Astrocyte of the spinal cord (primary cell): ENCODE results near the gene CILP.

Experiments
- DNase-seq: peaks from one replicate; pipeline ENCODE4 v3.0.0; 2011; ENCODE audit warnings: low read depth, low spot score
- H3K4me3 ChIP-seq: 2 replicates; pipeline ENCODE4 v1.5.1; 2011; ENCODE audit warnings: low read depth, mild to moderate bottlenecking, low read length, moderate library complexity
- in situ Hi-C: cut with HindIII; loops from 2 replicates; pipeline ENCODE4 v1.10.0; 2017; ENCODE audit warnings: low sequenced_read_pairs
- TF ChIP-seq, protein P1 (sequence below): IDR thresholded peaks from 2 replicates; pipeline ENCODE4 v1.5.1; 2012; ENCODE audit warnings: low read depth, mild to moderate bottlenecking, low read length, inconsistent platforms

CILP gene

DNA sequence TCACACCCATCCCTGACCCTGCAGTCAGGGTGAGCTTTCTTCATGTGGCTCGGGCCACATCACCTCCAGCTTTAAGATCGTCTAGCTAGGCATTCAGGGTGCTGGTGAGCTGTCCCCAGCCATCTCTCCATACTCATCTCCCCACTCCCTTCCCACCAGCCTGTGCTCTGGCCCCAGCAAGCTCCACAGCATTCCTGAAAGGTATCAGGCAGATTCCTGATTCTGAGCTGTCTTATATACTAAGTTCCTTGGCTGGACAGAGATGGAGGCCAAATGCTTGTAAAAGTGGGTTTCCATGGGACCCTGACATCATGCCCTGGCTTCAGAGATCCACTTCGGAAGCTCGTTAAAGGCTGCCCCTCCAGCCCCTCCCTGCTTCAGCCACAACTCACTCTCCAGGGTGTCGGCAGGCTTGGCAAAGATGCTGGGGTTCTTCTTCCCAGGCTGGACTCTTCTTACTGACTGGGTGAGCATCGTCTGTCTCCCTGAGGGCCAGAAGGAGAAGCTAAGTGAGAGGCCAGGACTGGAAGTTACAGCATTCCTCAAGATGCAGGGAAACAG lies 3.9 kb downstream of the CILP start:
- no peak overlapping the region for H3K4me3 ChIP-seq
- in situ Hi-C loops = no loop called here
- TF ChIP-seq, protein P1, sequence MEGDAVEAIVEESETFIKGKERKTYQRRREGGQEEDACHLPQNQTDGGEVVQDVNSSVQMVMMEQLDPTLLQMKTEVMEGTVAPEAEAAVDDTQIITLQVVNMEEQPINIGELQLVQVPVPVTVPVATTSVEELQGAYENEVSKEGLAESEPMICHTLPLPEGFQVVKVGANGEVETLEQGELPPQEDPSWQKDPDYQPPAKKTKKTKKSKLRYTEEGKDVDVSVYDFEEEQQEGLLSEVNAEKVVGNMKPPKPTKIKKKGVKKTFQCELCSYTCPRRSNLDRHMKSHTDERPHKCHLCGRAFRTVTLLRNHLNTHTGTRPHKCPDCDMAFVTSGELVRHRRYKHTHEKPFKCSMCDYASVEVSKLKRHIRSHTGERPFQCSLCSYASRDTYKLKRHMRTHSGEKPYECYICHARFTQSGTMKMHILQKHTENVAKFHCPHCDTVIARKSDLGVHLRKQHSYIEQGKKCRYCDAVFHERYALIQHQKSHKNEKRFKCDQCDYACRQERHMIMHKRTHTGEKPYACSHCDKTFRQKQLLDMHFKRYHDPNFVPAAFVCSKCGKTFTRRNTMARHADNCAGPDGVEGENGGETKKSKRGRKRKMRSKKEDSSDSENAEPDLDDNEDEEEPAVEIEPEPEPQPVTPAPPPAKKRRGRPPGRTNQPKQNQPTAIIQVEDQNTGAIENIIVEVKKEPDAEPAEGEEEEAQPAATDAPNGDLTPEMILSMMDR = no peak
- DNase-seq = no peak

DNA sequence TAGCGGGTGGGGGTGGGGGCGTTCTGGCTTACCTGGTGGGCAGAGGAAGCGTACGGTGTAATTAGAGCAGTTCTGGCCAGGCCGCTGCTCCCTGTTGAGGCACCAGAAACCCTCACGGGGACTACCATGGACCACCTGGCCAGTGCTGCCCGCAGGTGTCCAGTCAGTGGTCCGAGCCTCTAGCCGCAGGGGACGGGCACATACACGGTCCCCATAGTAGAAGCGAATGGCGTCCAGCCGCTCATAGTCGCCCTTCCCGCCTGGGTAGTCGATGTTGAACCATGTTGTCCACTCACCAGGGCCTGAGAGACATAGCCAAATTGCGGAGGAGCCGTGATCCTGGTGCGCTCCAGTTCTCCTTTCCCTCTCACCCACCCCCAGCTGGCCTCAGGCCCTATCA lies 4.5 kb downstream of the CILP start:
- H3K4me3 ChIP-seq = no peak overlapping the region
- TF ChIP-seq, protein P1 = no peak
- in situ Hi-C loops = no loop called here
- DNase-seq = no peak

DNA sequence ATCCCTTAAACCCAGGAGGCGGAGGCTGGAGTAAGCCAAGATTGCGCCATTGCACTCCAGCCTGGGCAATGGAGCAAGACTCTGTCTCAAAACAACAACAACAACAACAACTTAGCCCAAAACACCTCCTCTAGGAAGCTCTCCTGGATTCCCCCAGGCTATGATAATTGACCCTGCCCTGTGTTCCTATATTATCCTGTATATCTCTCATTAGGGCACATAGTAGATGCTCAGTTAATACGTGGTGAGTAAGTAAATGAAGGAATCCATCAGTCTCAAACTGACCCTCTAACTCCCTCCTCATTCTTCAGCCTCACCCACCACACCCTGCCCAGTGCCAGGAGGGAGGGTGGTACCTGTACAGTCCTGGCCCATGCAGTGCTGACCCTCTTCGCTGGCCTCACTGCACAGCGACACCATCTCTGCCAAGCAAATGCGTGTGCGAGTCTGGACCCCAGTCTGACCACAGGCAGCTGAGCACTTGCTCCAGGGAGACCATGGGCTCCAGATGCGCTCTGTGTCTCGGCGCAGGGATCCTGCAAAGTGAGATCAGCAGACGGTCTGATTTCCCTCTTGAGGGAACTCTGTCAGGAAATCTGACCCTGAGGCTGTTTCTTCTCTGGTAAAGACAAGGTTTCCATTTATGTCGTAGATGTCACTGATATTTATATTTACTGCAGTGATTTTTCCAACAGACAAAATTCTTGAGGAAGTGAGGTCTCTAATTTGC lies 6.2 kb downstream of the CILP start:
- TF ChIP-seq, protein P1 = no peak
- H3K4me3 ChIP-seq = no peak overlapping the region
- in situ Hi-C loops = no loop called here
- DNase-seq = no peak

DNA sequence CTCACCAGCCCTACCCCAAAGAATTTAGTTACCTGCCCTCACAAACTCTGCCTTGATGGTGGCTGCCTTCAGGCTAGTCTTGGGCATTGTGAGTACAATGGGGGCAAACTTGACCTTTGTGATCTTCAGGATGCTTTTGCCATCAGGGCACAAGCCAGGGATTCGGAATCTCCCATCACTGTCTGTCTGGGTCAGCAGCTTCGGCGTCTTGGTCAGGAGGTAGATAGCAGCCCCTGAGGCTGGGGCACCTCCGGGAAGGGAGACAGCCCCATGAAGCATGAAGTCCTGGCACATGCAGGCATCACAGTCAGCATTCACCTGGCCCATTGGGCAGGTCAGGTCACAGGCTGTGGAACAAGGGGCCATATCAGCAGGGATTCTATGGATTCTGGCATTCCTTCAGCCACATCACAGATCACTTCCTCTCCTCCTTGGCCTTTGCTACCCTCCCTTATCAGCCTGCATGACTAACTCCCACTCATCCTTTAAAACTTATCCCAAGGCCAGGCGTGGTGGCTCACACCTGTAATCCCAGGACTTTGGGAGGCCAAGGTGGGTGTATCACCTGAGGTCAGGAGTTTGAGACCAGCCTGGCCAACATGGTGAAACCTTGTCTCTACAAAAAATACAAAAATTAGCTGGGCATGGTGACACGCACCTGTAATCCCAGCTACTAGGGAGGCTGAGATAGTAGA lies 6.9 kb downstream of the CILP start:
- TF ChIP-seq, protein P1 = no peak
- in situ Hi-C loops = no loop called here
- no peak overlapping the region for H3K4me3 ChIP-seq
- DNase-seq = no peak

DNA sequence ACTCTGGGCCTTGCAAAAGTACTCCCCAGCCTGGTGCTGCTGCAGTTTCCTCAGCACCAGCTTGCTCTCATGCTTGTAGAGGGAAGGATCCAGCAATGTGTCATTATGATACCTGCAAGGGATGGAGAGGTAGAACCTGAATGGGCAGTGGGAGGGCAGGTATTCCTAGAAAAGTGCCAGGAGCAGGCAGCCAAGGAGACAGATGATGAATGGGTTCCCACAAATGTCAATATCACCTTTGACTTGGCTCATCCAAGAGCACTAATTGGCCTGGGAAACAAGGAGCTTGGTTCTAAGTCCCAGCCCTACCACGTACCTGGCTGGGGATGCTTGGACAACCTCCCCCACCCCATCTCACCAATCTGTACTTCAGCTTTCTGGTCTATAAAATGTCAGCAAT lies 9.4 kb downstream of the CILP start:
- TF ChIP-seq, protein P1 = no peak
- in situ Hi-C loops = no loop called here
- H3K4me3 ChIP-seq = no peak overlapping the region
- no peak for DNase-seq

DNA sequence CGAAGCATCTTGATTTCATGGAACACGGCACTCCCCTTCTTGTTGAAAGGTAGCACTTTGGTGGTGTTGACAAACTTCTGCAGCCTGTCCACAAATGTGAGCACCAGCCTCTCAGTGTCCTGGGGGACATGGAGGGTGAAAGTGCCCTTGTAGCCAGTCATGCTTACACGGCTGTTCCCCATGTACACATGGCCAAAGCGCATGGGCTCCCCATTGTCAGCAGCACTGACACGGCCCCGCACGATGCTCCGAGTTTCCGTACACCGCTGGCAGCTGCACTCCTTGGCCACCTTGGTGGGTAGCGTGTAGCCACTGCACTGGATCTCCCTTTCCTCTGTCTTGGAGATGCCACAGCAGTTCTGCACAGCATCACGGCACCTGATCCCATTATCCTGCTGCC lies 12.7 kb downstream of the CILP start:
- no peak overlapping the region for H3K4me3 ChIP-seq
- TF ChIP-seq, protein P1 = no peak
- in situ Hi-C loops = no loop called here
- DNase-seq = no peak
